ENCODE measurements around the gene TRPM2.

- TF ChIP-seq EZH2 (IDR thresholded peaks at IDR 0.05; ENCODE audit: low read depth) (no peak), CTCF (conservative IDR thresholded peaks at IDR 0.05) (no peak)
Observed at GRCh38 chr21:44423312-44423821, 69.9 kb downstream of the TRPM2 start.
